ENCODE results near the gene TAF5.

The TAF5 gene

DNA sequence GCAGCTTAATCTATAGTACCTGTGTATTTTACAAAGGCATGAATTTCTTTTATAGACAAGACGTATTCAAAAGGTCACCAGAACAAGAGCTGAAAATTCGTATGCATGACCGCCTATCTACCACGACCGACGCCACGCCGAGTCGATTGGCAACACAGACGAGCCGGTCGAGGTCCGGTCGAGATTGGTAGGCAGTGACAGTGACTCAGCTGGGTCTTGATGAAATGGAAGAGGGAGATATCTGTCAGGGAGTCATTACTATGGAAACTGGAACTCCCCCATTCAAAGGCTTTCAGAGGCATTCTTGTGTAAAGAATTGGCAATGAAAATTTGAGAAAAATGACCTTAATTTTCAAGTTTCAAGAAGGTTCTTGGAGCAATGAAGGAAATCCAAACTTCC lies 26.4 kb downstream of the TAF5 start:
- TF ChIP-seq, protein P1, sequence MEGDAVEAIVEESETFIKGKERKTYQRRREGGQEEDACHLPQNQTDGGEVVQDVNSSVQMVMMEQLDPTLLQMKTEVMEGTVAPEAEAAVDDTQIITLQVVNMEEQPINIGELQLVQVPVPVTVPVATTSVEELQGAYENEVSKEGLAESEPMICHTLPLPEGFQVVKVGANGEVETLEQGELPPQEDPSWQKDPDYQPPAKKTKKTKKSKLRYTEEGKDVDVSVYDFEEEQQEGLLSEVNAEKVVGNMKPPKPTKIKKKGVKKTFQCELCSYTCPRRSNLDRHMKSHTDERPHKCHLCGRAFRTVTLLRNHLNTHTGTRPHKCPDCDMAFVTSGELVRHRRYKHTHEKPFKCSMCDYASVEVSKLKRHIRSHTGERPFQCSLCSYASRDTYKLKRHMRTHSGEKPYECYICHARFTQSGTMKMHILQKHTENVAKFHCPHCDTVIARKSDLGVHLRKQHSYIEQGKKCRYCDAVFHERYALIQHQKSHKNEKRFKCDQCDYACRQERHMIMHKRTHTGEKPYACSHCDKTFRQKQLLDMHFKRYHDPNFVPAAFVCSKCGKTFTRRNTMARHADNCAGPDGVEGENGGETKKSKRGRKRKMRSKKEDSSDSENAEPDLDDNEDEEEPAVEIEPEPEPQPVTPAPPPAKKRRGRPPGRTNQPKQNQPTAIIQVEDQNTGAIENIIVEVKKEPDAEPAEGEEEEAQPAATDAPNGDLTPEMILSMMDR (IDR thresholded peaks at IDR 0.05; ENCODE audit: low read depth, low read length): no peak
- DNase-seq (ENCODE audit: extremely low read depth, low read depth): no peak

DNA sequence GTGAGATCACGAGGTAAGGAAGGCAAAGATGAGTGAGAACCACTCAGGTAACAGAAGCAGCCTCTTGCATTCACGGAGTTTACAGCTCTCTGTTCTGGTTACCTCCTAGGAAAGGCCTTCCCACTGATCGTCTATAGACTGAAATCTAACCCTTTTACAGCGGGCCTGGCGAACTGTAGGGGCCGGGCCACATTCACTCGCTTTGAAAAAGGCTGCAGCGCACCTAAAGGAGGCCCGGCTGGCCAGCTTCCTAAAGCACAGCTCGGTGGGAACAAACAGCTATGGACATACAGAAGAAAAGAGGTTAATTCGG lies 27.9 kb downstream of the TAF5 start:
- DNase-seq (ENCODE audit: extremely low read depth, low read depth): no peak
- TF ChIP-seq, protein P1 (IDR thresholded peaks at IDR 0.05; ENCODE audit: low read depth, low read length): no peak

DNA sequence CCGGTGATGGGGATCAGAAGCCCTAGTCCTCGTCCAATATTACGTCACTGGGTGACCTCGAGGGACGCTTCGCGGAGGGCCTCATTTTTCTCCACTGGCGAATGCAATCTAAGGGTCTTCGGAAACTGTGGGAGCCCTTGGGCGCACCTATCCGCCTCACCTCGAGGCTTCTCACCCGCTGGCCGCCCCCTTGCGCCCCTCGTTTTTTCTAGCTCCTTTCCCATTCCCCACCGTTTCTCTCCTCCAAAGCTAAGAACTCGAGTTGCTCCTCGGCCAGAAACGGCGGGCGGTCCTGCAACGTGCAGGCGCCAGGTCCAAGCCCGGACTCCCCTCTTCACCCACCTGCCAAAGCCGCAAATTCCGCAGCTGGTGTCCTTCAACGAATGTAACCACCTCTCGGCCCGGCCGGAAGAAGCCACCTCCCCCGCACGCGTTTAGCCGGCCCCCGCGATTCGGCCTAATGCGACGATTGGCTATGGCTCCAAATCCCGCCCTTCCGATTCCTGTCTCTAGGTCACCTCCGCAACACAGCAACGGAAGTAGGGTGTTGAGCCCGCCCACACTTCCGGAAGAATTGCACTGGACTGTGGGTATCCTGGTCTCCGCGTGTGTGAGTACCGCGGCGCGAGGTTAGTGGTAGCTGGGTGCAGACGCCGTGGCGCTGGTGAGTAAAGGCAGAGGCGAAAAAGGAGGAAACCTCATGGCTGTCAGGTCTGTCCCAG lies 28.5 kb downstream of the TAF5 start, which contains the start of the genes ATP5MK and PDCD11:
Gene ATP5MK (minus strand): TSS at position 409 of the 722 bp plus-strand sequence. CDS start 4,018 bp downstream, outside the sequence.
Gene PDCD11 (plus strand): TSS at position 560 of the 722 bp plus-strand sequence. CDS start 1,801 bp downstream, outside the sequence.
- peak; percentile 87 for DNase-seq (ENCODE audit: extremely low read depth, low read depth)
- TF ChIP-seq, protein P1 (IDR thresholded peaks at IDR 0.05; ENCODE audit: low read depth, low read length): peak; percentile 20

DNA sequence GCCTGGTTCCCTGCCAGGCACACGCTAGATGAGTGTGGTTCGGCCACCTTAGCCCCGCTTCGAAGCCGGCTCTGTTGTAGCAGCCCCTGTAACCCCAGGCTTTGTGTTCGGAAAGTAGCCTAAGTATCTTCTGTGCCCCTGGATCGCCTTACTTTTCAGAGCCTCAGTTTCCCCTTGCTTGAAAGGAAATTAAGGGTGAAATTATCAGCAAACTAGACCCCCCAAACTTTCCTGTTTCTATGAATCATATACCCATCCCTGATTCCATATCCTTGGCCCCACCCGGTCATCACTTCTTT lies 29.0 kb downstream of the TAF5 start:
- no peak for DNase-seq (ENCODE audit: extremely low read depth, low read depth)
- TF ChIP-seq, protein P1 (IDR thresholded peaks at IDR 0.05; ENCODE audit: low read depth, low read length): no peak

DNA sequence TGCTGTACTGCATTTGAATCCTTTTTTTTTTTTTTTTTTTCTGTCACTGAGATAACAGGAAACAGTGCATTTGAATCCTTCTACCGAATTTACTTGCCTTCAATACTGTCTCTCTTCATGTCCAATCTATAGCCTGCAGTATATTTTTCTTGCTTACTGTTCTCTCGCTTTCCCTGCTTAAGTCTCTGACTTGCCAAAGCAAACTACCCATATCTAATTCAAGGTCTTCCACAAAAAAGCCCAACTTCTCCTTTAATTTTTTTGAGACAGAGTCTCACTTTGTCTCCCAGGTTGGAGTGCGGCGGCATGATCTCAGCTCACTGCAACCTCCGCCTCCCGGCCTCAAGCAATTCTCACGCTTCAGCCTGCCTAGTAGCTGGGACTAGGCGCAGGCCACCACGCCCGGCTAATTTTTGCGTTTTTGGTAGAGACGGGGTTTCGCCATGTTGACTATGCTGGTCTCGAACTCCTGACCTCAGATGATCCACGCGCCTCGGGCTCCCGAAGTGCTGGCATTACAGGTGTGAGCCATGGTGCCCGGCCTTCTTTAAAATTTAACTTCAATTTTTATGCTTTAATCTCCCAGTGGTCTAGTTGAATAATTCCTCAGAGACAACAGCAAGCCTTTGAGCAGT lies 29.5 kb downstream of the TAF5 start:
- DNase-seq (ENCODE audit: extremely low read depth, low read depth): no peak
- TF ChIP-seq, protein P1 (IDR thresholded peaks at IDR 0.05; ENCODE audit: low read depth, low read length): no peak

DNA sequence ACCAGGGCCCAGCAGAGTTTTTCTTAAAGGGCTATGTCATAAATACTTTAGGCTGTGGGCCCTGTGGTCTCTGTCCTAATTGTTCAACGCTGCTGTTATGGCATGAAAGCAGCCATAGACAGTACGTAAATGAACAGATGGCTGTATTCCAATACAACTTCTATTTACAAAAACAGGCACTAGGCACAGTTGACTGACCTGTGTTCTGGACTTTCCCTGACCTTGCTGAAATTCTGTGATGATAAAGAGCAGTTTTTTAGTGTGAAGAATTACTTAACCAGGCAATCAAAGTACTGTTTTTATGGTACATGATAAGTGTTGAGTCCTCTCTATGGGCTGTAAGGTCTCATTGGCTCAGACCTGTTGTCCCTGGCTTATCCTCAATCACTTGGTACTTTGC lies 45.8 kb downstream of the TAF5 start:
- TF ChIP-seq, protein P1 (IDR thresholded peaks at IDR 0.05; ENCODE audit: low read depth, low read length): no peak
- DNase-seq (ENCODE audit: extremely low read depth, low read depth): no peak

DNA sequence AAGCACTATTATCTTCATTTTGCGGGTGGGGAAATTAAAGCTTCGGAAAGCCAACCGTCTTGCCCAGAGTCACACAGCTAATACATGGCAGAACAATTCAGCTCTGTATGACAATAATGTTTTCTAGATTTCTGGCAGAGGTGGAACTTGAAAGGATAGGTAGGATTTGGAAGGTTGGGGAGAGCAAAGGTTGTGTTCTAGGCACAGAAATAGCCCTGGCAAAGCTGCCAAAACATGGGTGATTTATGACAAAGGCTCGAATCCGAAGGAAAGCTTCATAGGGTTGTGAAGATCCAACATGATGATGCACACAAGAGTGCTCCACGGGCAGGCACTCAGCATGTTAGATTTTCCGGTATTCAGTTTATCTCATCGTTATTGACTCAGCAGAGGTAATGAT lies 47.8 kb downstream of the TAF5 start:
- TF ChIP-seq, protein P1 (IDR thresholded peaks at IDR 0.05; ENCODE audit: low read depth, low read length): no peak
- DNase-seq (ENCODE audit: extremely low read depth, low read depth): no peak
